Epithelial cell of proximal tubule (primary cell): ENCODE data around the gene LPCAT2. TPM values are rescaled to one million over a fixed set of nuclear protein-coding genes. Genes with fewer than 3 reads are reported as not detected.
"Not testable (repeated sequence)": the region's sequence is repeated elsewhere in the genome, so short reads cannot be mapped to it uniquely, and the experiment has no call there.

Experiments used
- DNase-seq: peaks from one replicate; pipeline ENCODE4 v3.0.0-alpha.2; 2011; ENCODE audit warnings: low read depth
- H3K4me3 ChIP-seq: 2 replicates; pipeline ENCODE4 v1.5.1; 2011; ENCODE audit warnings: low read depth, mild to moderate bottlenecking, low read length
- total RNA-seq: library from RNA; depleted of rRNA; stranded (reverse); fragments of >200 nt; gene quantifications from 2 replicates; pipeline ENCODE4 v1.2.3, GENCODE V29; 2015
- TF ChIP-seq, protein P1 (sequence below): conservative IDR thresholded peaks from 2 replicates; pipeline ENCODE4 v1.5.1; 2012; ENCODE audit warnings: low read depth, mild to moderate bottlenecking, low read length

The LPCAT2 gene
- total RNA-seq, 1 donor from 2014 or later, result 3.7 TPM

DNA sequence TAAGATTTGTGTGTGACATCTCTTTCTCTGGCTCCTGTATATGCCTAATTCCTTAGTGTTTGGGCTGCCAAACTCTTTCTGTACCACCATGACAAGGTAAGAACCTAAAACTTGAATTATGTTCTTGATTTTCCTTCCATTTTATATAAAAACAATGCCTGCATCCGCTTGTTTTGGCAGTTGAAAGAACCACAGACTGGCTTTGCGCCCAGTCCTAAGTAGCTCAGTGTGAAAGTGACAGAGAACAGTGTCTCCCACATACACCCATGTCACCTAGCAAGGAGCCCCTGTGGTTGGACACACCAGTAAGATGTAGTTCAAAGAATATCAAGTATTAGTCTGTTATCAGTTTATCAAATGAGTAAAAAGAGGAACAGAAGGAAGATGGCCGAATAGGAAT lies 106.2 kb downstream of the LPCAT2 start:
- DNase-seq, result no peak
- H3K4me3 ChIP-seq, result no peak overlapping the region
- TF ChIP-seq, protein P1, sequence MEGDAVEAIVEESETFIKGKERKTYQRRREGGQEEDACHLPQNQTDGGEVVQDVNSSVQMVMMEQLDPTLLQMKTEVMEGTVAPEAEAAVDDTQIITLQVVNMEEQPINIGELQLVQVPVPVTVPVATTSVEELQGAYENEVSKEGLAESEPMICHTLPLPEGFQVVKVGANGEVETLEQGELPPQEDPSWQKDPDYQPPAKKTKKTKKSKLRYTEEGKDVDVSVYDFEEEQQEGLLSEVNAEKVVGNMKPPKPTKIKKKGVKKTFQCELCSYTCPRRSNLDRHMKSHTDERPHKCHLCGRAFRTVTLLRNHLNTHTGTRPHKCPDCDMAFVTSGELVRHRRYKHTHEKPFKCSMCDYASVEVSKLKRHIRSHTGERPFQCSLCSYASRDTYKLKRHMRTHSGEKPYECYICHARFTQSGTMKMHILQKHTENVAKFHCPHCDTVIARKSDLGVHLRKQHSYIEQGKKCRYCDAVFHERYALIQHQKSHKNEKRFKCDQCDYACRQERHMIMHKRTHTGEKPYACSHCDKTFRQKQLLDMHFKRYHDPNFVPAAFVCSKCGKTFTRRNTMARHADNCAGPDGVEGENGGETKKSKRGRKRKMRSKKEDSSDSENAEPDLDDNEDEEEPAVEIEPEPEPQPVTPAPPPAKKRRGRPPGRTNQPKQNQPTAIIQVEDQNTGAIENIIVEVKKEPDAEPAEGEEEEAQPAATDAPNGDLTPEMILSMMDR, result no peak

DNA sequence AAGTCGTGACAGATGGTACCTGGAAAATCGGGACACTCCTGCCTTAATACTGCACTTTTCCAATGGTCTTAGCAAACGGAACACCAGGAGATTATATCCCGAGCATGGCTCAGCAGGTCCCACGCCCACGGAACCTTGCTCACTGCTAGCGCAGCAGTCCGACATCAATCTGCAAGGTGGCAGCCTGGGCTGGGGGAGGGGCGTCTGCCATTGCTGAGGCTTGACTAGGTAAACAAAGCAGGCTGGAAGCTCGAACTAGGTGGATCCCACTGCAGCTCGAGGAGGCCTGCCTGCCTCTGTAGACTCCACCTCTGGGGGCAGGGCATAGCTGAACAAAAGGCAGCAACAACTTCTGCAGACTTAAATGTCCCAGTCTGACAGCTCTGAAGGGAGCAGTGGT lies 106.8 kb downstream of the LPCAT2 start:
- not testable (repeated sequence) for H3K4me3 ChIP-seq, DNase-seq

DNA sequence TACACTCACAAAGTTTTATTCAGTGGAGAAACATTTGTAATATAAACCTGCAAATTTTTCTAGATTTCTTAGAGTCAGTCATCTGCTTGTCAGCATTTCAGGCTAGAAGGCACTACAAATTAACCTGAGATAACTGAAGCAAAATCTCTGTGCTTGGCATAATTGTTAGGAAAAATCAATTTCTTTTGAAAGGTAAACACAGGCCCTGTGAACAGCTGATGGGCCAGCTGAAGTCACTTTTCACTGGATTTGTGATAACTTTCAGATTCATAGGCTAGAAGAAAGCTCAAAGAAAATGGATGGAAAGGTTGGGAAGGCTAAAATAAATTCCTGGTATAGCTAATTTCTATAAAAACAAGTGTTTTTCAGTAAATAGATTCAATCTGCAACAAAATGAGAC lies 112.9 kb downstream of the LPCAT2 start:
- DNase-seq, result no peak
- TF ChIP-seq, protein P1, result no peak
- no peak overlapping the region for H3K4me3 ChIP-seq

DNA sequence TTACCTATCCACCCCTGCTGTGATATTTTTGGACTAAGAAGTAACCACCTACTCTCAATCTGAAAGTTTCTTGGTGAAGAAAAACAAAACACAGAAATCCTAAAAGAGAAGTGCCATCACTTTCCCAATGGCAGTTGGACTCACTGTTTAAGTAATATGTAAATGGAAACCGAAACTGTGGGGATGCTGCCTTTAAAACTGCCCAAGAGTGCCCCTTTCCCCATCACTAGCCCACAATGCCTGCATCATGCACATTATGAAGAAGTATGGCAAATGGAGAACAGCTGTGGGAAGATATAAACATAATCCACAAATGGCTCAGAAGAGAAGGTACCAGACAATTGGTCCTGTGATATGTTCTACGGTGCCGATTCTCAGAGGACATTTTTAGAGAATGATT lies 113.4 kb downstream of the LPCAT2 start:
- DNase-seq, result no peak
- TF ChIP-seq, protein P1, result no peak
- no peak overlapping the region for H3K4me3 ChIP-seq

DNA sequence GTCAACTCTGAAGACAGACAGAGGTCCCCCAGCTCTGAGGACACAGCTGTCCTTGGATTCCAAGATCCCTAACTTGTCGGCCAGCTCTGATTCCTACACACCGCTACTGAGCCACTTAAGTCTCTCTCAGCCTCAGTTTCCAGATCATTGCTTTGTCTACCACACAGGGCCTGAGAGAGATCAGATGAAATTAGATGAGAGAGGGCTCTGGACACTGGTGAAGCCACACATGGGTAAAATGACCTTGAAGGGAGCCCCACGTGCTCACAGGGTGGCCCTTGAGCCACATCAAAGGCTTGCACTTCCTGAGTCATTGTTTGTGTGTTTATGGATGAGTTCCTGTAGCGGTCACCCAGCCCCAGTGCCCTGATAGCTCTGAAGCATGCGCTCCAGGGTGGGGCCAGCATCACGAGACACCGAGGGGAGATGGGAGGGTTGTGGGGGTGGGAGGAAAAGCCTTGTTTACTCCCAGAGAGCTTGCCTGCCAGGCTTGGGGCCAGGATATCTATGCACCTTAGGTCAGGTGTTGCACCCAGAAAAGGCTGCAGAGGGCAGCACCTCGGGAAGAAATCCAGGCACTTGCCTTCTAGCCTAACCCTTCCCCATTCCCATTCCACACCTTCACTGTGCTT lies 114.2 kb downstream of the LPCAT2 start:
- no peak overlapping the region for H3K4me3 ChIP-seq
- DNase-seq, result no peak
- TF ChIP-seq, protein P1, result peak; percentile 38

DNA sequence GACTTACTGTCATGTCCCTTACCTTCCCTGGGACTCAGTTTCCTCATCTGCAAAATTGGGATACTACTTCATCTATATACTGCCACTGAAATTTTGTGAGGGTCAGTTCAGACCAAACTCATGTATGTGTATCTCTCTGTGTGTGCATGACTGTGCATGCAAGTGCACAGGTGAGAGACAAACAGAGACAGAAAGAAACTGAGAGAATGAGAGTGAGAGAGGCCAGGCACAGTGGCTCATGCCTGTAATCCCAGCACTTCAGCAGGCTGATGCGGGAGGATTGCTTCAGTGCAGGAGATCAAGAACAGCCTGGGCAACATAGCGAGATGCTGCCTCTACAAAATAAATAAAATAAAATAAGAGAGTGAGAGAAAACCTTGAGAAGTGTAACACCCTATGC lies 114.8 kb downstream of the LPCAT2 start:
- TF ChIP-seq, protein P1, result no peak
- no peak overlapping the region for H3K4me3 ChIP-seq
- no peak for DNase-seq

DNA sequence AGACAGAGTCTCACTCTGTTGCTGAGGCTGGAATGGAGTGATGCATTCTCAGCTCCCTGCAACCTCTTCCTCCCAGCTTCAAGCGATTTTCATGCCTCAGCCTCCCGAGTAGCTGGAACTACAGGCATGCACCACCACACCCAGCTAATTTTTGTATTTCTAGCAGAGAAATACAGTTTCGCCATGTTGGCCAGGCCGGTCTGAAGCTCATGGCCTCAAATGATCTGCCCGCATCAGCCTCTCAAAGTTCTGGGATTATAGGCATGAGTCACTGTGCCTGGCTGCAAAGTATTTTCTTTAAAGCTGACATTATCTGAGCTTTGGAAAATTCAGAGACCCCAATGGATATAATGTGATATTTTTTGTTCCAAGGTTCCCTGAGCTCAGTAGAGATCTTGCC lies 115.8 kb downstream of the LPCAT2 start:
- no peak for DNase-seq
- TF ChIP-seq, protein P1, result no peak
- H3K4me3 ChIP-seq, result no peak overlapping the region
